Motor neuron (in vitro differentiated cells): ENCODE measurements around the gene TEX264. TPM values are rescaled to one million over a fixed set of nuclear protein-coding genes. Genes with fewer than 3 reads are reported as not detected.
"Not testable (repeated sequence)": the region's sequence is repeated elsewhere in the genome, so short reads cannot be mapped to it uniquely, and the experiment has no call there.

Source experiments
- ATAC-seq, 8 experiments: fragments of 200-7000 bp; cut with Tn5 transposase; replicated peaks in 6 of 8; 2 replicates each; pipeline ENCODE4 v1.8.0; 2021; ENCODE audit warnings: mild to moderate bottlenecking in 8 of 8, moderate library complexity in 8 of 8
- H3K27ac ChIP-seq, 2 donors: fragments of 250-450 bp; sonication (Bioruptor Pico); 2 replicates each; pipeline ENCODE4 v1.9.0; 2021; ENCODE audit warnings: antibody characterized with exemption in 2 of 2, mild to moderate bottlenecking in 2 of 2, moderate library complexity in 1 of 2
- H3K4me1 ChIP-seq, 2 donors: fragments of 250-450 bp; sonication (Bioruptor Pico); replicated peaks in 1 of 2; 2 replicates each; pipeline ENCODE4 v1.6.1; 2021; ENCODE audit warnings: antibody characterized with exemption in 2 of 2, mild to moderate bottlenecking in 2 of 2, moderate library complexity in 1 of 2
- H3K4me3 ChIP-seq, 5 donors: fragments of 250-450 bp; sonication (Bioruptor Pico); 2 replicates each; pipeline ENCODE4 v1.9.0; 2021; ENCODE audit warnings: antibody characterized with exemption in 5 of 5, mild to moderate bottlenecking in 5 of 5, moderate library complexity in 4 of 5
- WGBS, 10 experiments: fragments of 450-650 bp; shearing (Covaris generic); methylation state at CpG; one replicate each; pipeline ENCODE4 v1.0.0; 2022; 5-methylcytosine and 5-hydroxymethylcytosine counted together
- in situ Hi-C, 9 experiments: fragments of 400-800 bp; cut with MboI; loops; one replicate each; pipeline ENCODE4 v1.15.0; 2021; ENCODE audit warnings: low sequenced_read_pairs in 9 of 9, low pct_unique_long_range_greater_than_20kb in 2 of 9; ENCODE audit not compliant: unreplicated experiment in 9 of 9
- total RNA-seq, 8 experiments: library from RNA; unstranded; fragments of 300-600 nt; gene quantifications; 2 replicates each; pipeline versions ENCODE4 v1.2.3 to v1.2.4, GENCODE V29; 2022

Gene TEX264
- total RNA-seq, 8 experiments from 2014 or later, result 16.6 to 64.7 (median 33.0) TPM

DNA sequence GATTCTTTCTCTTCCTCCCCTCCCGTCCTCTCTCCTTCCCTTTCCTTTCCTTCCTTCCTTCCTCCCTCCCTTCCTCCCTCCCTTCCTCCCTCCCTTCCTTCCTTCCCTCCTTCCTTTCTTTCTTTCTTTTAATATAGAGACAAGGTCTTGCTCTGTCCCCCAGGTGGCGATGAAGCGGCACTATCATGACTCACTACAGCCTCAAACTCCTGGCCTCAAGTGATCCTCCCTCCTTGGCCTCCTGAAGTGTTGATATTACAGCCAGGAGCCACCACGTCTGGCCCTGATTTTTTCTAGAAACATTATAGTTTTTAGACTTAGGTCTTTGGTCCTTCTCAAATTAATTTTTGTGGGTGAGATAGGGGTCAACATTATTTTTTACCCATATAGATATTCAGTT, 51.3 kb downstream of the TEX264 start:
- WGBS, 10 experiments, result 17 to 100% (median 70%) methylated on average over 1 to 3 of the region's 4 CpGs; no CpG with 5 or more reads in 6 of the 10 experiments
- in situ Hi-C loops, result no loop called here
- ATAC-seq, result no peak
- Histone ChIP-seq H3K4me1 (peaks cover 16 to 17% of the 10 kb centered on the region in 2 donors), H3K4me3 (no peak overlapping the region), H3K27ac (no peak overlapping the region)

DNA sequence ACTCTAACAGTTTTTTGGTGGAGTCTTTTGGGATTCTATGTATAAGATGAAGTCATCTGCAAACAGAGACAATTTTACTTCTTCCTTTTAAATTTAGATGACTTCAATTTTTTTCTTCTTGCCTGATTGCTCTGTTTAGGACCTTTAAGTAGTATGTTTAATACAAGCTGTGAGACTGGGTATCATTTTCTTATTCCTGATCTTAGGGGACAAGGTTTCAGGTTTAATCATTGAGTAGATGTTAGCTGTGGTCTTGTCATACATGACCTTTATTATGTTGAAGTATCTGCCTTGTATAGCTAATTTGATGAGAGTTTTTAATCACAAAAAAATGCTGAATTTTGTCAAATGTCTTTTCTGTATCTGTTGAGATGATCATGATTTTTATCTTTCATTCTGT, 56.4 kb downstream of the TEX264 start:
- in situ Hi-C loops, result no loop called here
- Histone ChIP-seq H3K27ac (no peak overlapping the region), H3K4me1 (no peaks in the 10 kb centered on the region), H3K4me3 (no peak overlapping the region)
- ATAC-seq, result no peak

- in situ Hi-C loops, result no loop called here
- ATAC-seq, result no peak
Observed at GRCh38 chr3:51729042-51729633, 58.1 kb downstream of the TEX264 start.

DNA sequence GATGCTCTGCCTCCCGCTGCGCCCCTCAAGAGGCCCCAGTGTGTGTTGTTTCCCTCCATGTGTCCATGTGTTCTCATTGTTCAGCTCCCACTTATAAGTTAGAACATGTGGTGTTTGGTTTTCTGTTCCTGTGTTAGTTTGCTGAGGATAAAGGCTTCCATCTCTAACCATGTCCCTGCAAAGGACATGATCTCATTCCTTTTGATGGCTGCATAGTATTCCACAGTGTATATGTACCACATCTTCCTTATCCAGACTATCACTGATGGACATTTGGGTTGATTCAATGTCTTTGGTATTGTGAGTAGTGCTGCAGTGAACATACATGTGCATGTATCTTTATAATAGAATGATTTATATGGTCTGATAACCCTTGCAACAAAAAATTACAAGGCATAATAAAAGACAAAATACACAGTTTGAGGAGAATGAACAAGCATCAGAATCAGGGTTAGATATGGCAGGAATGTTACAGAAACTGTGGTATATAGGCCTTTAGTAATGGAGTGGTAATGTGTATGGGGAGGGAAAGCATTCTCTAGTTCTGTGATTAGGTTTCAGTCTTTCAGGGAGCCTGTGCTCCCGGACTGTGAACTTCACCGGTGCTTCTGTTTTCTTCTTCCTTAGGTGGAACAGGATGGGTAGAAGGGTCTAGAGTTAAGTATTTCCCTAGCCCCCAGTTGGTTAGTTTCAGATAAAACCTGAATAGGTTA, 63.0 kb downstream of the TEX264 start:
- 45 to 100% (median 88%) methylated on average over 2 to 4 of the region's 4 CpGs; no CpG with 5 or more reads in 2 of the 10 experiments for WGBS, 10 experiments
- Histone ChIP-seq H3K27ac (no peak overlapping the region), H3K4me1 (no peaks in the 10 kb centered on the region), H3K4me3 (no peak overlapping the region)
- no peak for ATAC-seq
- in situ Hi-C loops, result no loop called here

More at GRCh38 chr3:51729042-51729633, 58.1 kb downstream of the TEX264 start:
- Histone ChIP-seq H3K4me1 (no peaks in the 10 kb centered on the region), H3K4me3 (no peak overlapping the region), H3K27ac (no peak overlapping the region)

DNA sequence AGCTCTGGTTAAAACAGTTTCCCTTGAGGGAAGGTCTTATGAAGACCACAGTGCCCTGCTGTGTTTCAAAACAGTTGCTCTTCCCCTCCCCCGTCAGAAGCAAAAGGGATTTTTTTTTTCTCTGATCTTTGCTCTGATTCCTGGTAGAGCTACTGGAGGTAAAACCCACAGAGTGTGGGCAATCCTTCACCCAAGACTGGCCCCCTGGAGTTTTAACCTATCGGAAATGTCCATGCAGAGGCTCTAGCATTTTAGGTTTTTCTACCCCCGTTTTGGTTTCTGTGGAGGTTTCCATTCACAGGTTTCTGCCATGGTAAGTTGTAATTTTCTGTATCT, 63.5 kb downstream of the TEX264 start:
- Histone ChIP-seq H3K4me3 (no peak overlapping the region), H3K27ac (no peak overlapping the region), H3K4me1 (no peaks in the 10 kb centered on the region)
- 0 to 80% (median 22%) methylated on average over 1 to 3 of the region's 3 CpGs; no CpG with 5 or more reads in 1 of the 10 experiments for WGBS, 10 experiments
- no peak for ATAC-seq
- in situ Hi-C loops, result no loop called here

DNA sequence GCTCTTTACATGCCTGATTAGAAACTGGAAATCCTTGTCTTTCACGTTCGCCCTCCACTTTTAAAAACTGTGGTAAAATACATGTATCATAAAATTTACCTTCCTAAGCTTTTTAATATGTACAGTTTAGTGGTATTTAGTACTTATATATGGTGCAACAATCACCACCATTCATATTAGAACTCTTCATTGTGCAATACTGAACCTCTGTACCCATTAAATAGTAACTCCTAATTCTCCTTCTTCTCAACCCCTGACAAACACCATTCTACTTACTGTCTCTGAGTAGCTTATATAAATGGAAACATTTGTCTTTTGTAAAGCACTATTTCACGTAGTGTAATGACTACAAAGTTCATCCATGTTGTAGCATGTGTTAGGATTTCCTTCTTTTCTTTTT, 64.0 kb downstream of the TEX264 start:
- Histone ChIP-seq H3K4me3 (no peak overlapping the region), H3K4me1 (no peaks in the 10 kb centered on the region), H3K27ac (no peak overlapping the region)
- 0 to 100% (median 70%) methylated on average over 1 to 3 of the region's 3 CpGs; no CpG with 5 or more reads in 1 of the 10 experiments for WGBS, 10 experiments
- in situ Hi-C loops, result no loop called here
- no peak for ATAC-seq

GRCh38 chr3:51735950-51736349, 64.9 kb downstream of the TEX264 start:
- H3K27ac ChIP-seq, result no peak overlapping the region
- no peak overlapping the region for H3K4me3 ChIP-seq
- 0 to 100% (median 79%) methylated on average over 1 to 2 of the region's 2 CpGs; no CpG with 5 or more reads in 4 of the 10 experiments for WGBS, 10 experiments
- ATAC-seq, result no peak
- H3K4me1 ChIP-seq, result no peaks in the 10 kb centered on the region
- in situ Hi-C loops, result no loop called here

DNA sequence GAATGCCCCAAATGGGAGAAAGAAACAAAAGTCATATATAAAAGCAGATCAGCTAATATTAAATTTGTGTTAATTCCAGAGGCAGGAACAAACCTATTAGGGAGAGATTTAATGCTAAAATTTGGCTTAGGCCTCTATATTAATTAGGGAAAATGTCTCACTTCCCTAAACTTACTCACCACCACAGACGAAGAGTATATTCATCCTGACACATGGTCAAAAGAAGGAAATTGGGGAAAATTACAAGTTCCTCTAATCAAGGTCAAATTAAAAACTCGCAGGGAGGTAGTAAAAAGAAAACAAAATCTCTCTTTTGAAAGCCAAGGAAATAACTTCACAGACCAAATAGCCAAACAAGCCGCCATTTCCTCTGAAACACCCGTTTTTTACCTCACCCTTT, 68.1 kb downstream of the TEX264 start:
- in situ Hi-C loops, result no loop called here
- WGBS, 10 experiments, result 0 to 80% (median 50%) methylated on average over 1 to 4 of the region's 4 CpGs; no CpG with 5 or more reads in 1 of the 10 experiments
- peaks cover 0 to under 1% of the 10 kb centered on the region in 2 donors for H3K4me1 ChIP-seq
- no peak overlapping the region for H3K27ac ChIP-seq
- no peak overlapping the region for H3K4me3 ChIP-seq
- no peak for ATAC-seq

- H3K27ac ChIP-seq, result not testable (repeated sequence)
- WGBS, 10 experiments, result 0 to 86% (median 64%) methylated on average over 2 of the region's 3 CpGs; no CpG with 5 or more reads in 6 of the 10 experiments
Observed at GRCh38 chr3:51742320-51742719, 71.3 kb downstream of the TEX264 start.

GRCh38 chr3:51742978-51743377, 71.9 kb downstream of the TEX264 start:
- H3K4me1 ChIP-seq, H3K4me3 ChIP-seq, ATAC-seq, in situ Hi-C loops, H3K27ac ChIP-seq: not testable (repeated sequence)
- WGBS, 10 experiments, result 60% methylated on average over 1 to 4 of the region's 4 CpGs; no CpG with 5 or more reads in 8 of the 10 experiments

More at GRCh38 chr3:51742320-51742719, 71.3 kb downstream of the TEX264 start:
- in situ Hi-C loops, H3K4me1 ChIP-seq, H3K4me3 ChIP-seq, ATAC-seq: not testable (repeated sequence)

DNA sequence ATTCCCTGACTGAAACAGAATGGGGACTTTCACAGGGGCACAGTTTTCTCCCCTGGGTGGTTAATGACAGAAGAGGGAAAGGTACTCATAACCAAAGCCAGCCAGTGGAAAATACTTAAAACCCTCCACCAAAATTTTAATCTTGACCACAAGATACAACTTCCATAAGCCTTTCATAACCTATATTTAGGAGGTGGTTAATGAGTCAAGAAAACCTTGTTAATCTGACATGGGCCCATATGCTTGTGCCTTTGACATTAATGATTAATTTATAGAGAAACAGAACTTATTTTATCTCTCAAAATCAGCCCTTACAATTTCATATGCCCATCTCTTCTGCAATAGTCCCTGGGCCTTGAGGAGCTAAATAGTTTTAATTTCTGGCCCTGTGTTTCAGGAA, 76.8 kb downstream of the TEX264 start:
- in situ Hi-C loops, result no loop called here
- H3K27ac ChIP-seq, result no peak overlapping the region
- peaks cover 0 to 7% of the 10 kb centered on the region in 2 donors for H3K4me1 ChIP-seq
- no peak for ATAC-seq
- no peak overlapping the region for H3K4me3 ChIP-seq

- WGBS, 10 experiments, result 0 to 33% (median 0%) methylated on average over 1 of the region's 1 CpG; no CpG with 5 or more reads in 1 of the 10 experiments
Observed at GRCh38 chr3:51748327-51748726, 77.3 kb downstream of the TEX264 start.

DNA sequence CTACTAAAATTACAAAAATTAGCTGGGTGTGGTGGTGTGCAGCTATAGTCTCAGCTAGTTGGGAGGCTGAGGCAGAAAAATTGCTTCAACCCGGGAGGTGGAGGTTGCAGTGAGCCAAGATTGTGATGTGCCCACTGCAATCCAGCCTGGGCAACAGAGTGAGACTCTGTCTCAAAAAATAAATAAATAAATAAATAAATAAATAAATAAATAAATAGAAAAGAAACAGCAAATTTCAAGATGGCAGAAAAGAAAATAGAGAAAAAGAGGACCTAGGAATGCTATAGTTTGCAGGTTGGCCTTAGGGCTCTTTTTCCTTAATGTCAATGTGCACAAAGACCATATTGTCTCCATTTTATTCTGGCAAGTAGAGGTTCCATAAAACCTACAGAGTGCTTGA, 79.8 kb downstream of the TEX264 start:
- ATAC-seq, result no peak
- in situ Hi-C loops, result no loop called here
- Histone ChIP-seq H3K4me1 (no peaks in the 10 kb centered on the region), H3K4me3 (no peak overlapping the region), H3K27ac (no peak overlapping the region)
- 0 to 100% (median 87%) methylated on average over 1 of the region's 1 CpG; no CpG with 5 or more reads in 2 of the 10 experiments for WGBS, 10 experiments

More at GRCh38 chr3:51748327-51748726, 77.3 kb downstream of the TEX264 start:
- no peak for ATAC-seq
- in situ Hi-C loops, result no loop called here
- Histone ChIP-seq H3K4me1 (peaks cover 0 to 7% of the 10 kb centered on the region in 2 donors), H3K4me3 (no peak overlapping the region), H3K27ac (no peak overlapping the region)

- ATAC-seq, result no peak
- Histone ChIP-seq H3K27ac (no peak overlapping the region), H3K4me1 (no peaks in the 10 kb centered on the region), H3K4me3 (no peak overlapping the region)
- WGBS, 10 experiments, result 8 to 100% (median 58%) methylated on average over 1 to 2 of the region's 2 CpGs; no CpG with 5 or more reads in 2 of the 10 experiments
- in situ Hi-C loops, result no loop called here
Observed at GRCh38 chr3:51751287-51751686, 80.2 kb downstream of the TEX264 start.
